Neural cell (in vitro differentiated cells): Measurements from ENCODE around the gene IL3. TPM values are rescaled to one million over a fixed set of nuclear protein-coding genes. Genes with fewer than 3 reads are reported as not detected.

Experiments
- H2AFZ ChIP-seq: fragments of 200-600, 300-800 bp; sonication (generic), shearing (Covaris generic); 2 replicates; pipeline ENCODE4 v1.6.0; 2014; ENCODE audit warnings: low read depth, mild to moderate bottlenecking, antibody characterized with exemption, low read length, moderate library complexity
- H3F3A ChIP-seq: fragments of 200-600 bp; shearing (Covaris generic); 2 replicates; pipeline ENCODE4 v1.6.1; 2016; ENCODE audit warnings: mild to moderate bottlenecking, moderate library complexity, mixed read lengths, antibody characterized with exemption, low read length; ENCODE audit not compliant: insufficient read depth, poor library complexity, severe bottlenecking
- H3K27ac ChIP-seq: fragments of 200-600, 300-800 bp; sonication (generic), shearing (Covaris generic); 2 replicates; pipeline ENCODE4 v1.5.1; 2014; ENCODE audit warnings: mild to moderate bottlenecking, low read length, moderate library complexity
- H3K27me3 ChIP-seq: fragments of 300-800, 200-600 bp; sonication (generic), shearing (Covaris generic); 2 replicates; pipeline ENCODE4 v1.6.0; 2014; ENCODE audit warnings: mild to moderate bottlenecking, low read depth, low read length, moderate library complexity; ENCODE audit not compliant: insufficient read depth
- H3K36me3 ChIP-seq: fragments of 300-800, 200-600 bp; sonication (generic), shearing (Covaris generic); 2 replicates; pipeline ENCODE4 v1.5.1; 2014; ENCODE audit warnings: mild to moderate bottlenecking, antibody characterized with exemption, low read length, moderate library complexity; ENCODE audit not compliant: insufficient read depth
- H3K4me2 ChIP-seq: fragments of 300-800, 200-600 bp; sonication (generic), shearing (Covaris generic); 2 replicates; pipeline ENCODE4 v1.6.0; 2014; ENCODE audit warnings: mild to moderate bottlenecking, low read length
- H3K4me3 ChIP-seq: fragments of 300-800, 200-600 bp; sonication (generic), shearing (Covaris generic); 2 replicates; pipeline ENCODE4 v1.5.1; 2014; ENCODE audit warnings: mild to moderate bottlenecking, low read length, moderate library complexity
- H3K79me2 ChIP-seq: fragments of 200-600 bp; shearing (Covaris generic); replicated peaks from 2 replicates; pipeline ENCODE4 v1.6.0; 2014; ENCODE audit warnings: mild to moderate bottlenecking, low read length, moderate library complexity; ENCODE audit not compliant: insufficient read depth
- H3K9ac ChIP-seq: fragments of 300-800, 200-600 bp; sonication (generic), shearing (Covaris generic); 2 replicates; pipeline ENCODE4 v1.6.1; 2016; ENCODE audit warnings: mild to moderate bottlenecking, low read length, mixed read lengths
- H3K9me2 ChIP-seq: fragments of 200-600 bp; shearing (Covaris generic); 2 replicates; pipeline ENCODE4 v1.6.1; 2016; ENCODE audit warnings: mild to moderate bottlenecking, low read length, mixed read lengths; ENCODE audit not compliant: insufficient read depth
- H3K9me3 ChIP-seq: fragments of 200-600, 300-800 bp; sonication (generic), shearing (Covaris generic); 2 replicates; pipeline ENCODE4 v1.6.1; 2016; ENCODE audit warnings: mild to moderate bottlenecking, mixed run types, low read length, moderate library complexity, mixed read lengths
- H4K20me1 ChIP-seq: fragments of 200-600 bp; shearing (Covaris generic); 2 replicates; pipeline ENCODE4 v1.6.1; 2016; ENCODE audit warnings: mild to moderate bottlenecking, mixed run types; ENCODE audit not compliant: insufficient read depth
- EP300 ChIP-seq: fragments of 450-650 bp; conservative IDR thresholded peaks from 2 replicates; pipeline ENCODE4 v1.6.1; 2014; ENCODE audit warnings: antibody characterized with exemption, mild to moderate bottlenecking, moderate library complexity; ENCODE audit not compliant: poor library complexity, severe bottlenecking
- EZH2 ChIP-seq: fragments of 200-600, 300-800 bp; shearing (Covaris generic), sonication (generic); IDR thresholded peaks from 2 replicates; pipeline ENCODE4 v1.6.1; 2014; ENCODE audit warnings: antibody characterized with exemption, low read length, borderline replicate concordance, mild to moderate bottlenecking; ENCODE audit not compliant: insufficient read depth, poor library complexity, severe bottlenecking
- MXI1 ChIP-seq: fragments of 450-650 bp; conservative IDR thresholded peaks from 2 replicates; pipeline ENCODE4 v1.6.1; 2014; ENCODE audit warnings: antibody characterized with exemption, mild to moderate bottlenecking; ENCODE audit not compliant: poor library complexity, severe bottlenecking
- POLR2AphosphoS5 ChIP-seq: IDR thresholded peaks from 2 replicates; pipeline ENCODE4 v1.6.1; 2012
- RAD21 ChIP-seq: fragments of 450-650 bp; conservative IDR thresholded peaks from 2 replicates; pipeline ENCODE4 v1.6.1; 2014; ENCODE audit warnings: antibody characterized with exemption, mild to moderate bottlenecking, moderate library complexity
- SMC3 ChIP-seq: fragments of 450-650 bp; conservative IDR thresholded peaks from 2 replicates; pipeline ENCODE4 v1.6.1; 2014; ENCODE audit warnings: antibody characterized with exemption, mild to moderate bottlenecking, moderate library complexity; ENCODE audit not compliant: poor library complexity
- TAF1 ChIP-seq: IDR thresholded peaks from 2 replicates; pipeline ENCODE4 v1.6.1; 2012; ENCODE audit warnings: low read depth
- polyA plus RNA-seq: library from polyadenylated mRNA; depleted of rRNA; stranded (reverse); fragments of >200 nt; gene quantifications from 2 replicates; pipeline ENCODE4 v1.2.3, GENCODE V29; 2014
- TF ChIP-seq, protein P1 (sequence below): fragments of 450-650 bp; IDR thresholded peaks from 2 replicates; pipeline ENCODE4 v1.5.1; 2014; ENCODE audit warnings: antibody characterized with exemption, mild to moderate bottlenecking, moderate library complexity; ENCODE audit not compliant: poor library complexity, severe bottlenecking
- TF ChIP-seq, protein P2 (sequence below): IDR thresholded peaks from 2 replicates; pipeline ENCODE4 v1.6.1; 2012; ENCODE audit warnings: borderline replicate concordance

The IL3 gene
- polyA plus RNA-seq, 1 donor from 2014 or later = not detected

DNA sequence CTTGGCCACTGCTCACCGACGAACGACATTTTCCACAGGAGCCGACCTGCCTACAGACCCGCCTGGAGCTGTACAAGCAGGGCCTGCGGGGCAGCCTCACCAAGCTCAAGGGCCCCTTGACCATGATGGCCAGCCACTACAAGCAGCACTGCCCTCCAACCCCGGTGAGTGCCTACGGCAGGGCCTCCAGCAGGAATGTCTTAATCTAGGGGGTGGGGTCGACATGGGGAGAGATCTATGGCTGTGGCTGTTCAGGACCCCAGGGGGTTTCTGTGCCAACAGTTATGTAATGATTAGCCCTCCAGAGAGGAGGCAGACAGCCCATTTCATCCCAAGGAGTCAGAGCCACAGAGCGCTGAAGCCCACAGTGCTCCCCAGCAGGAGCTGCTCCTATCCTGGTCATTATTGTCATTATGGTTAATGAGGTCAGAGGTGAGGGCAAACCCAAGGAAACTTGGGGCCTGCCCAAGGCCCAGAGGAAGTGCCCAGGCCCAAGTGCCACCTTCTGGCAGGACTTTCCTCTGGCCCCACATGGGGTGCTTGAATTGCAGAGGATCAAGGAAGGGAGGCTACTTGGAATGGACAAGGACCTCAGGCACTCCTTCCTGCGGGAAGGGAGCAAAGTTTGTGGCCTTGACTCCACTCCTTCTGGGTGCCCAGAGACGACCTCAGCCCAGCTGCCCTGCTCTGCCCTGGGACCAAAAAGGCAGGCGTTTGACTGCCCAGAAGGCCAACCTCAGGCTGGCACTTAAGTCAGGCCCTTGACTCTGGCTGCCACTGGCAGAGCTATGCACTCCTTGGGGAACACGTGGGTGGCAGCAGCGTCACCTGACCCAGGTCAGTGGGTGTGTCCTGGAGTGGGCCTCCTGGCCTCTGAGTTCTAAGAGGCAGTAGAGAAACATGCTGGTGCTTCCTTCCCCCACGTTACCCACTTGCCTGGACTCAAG is 14.6 kb downstream of the IL3 start:
- Histone ChIP-seq H3K9me2 (no peaks in the 10 kb centered on the region), H3K4me3 (no peak overlapping the region), H3K4me2 (no peak overlapping the region), H3K36me3 (no peaks in the 10 kb centered on the region), H3K27me3 (no peaks in the 10 kb centered on the region), H2AFZ (no peak overlapping the region), H3K79me2 (no peaks in the 10 kb centered on the region), H3K27ac (no peak overlapping the region), H3K9me3 (no peaks in the 10 kb centered on the region), H4K20me1 (no peaks in the 10 kb centered on the region), H3K9ac (no peak overlapping the region), H3F3A (no peaks in the 10 kb centered on the region)
- TF ChIP-seq, protein P1, sequence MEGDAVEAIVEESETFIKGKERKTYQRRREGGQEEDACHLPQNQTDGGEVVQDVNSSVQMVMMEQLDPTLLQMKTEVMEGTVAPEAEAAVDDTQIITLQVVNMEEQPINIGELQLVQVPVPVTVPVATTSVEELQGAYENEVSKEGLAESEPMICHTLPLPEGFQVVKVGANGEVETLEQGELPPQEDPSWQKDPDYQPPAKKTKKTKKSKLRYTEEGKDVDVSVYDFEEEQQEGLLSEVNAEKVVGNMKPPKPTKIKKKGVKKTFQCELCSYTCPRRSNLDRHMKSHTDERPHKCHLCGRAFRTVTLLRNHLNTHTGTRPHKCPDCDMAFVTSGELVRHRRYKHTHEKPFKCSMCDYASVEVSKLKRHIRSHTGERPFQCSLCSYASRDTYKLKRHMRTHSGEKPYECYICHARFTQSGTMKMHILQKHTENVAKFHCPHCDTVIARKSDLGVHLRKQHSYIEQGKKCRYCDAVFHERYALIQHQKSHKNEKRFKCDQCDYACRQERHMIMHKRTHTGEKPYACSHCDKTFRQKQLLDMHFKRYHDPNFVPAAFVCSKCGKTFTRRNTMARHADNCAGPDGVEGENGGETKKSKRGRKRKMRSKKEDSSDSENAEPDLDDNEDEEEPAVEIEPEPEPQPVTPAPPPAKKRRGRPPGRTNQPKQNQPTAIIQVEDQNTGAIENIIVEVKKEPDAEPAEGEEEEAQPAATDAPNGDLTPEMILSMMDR = no peak
- TF ChIP-seq EP300 (no peak), SMC3 (no peak), TAF1 (no peak), POLR2AphosphoS5 (no peak), EZH2 (no peak), RAD21 (no peak), MXI1 (no peak)
- TF ChIP-seq, protein P2, sequence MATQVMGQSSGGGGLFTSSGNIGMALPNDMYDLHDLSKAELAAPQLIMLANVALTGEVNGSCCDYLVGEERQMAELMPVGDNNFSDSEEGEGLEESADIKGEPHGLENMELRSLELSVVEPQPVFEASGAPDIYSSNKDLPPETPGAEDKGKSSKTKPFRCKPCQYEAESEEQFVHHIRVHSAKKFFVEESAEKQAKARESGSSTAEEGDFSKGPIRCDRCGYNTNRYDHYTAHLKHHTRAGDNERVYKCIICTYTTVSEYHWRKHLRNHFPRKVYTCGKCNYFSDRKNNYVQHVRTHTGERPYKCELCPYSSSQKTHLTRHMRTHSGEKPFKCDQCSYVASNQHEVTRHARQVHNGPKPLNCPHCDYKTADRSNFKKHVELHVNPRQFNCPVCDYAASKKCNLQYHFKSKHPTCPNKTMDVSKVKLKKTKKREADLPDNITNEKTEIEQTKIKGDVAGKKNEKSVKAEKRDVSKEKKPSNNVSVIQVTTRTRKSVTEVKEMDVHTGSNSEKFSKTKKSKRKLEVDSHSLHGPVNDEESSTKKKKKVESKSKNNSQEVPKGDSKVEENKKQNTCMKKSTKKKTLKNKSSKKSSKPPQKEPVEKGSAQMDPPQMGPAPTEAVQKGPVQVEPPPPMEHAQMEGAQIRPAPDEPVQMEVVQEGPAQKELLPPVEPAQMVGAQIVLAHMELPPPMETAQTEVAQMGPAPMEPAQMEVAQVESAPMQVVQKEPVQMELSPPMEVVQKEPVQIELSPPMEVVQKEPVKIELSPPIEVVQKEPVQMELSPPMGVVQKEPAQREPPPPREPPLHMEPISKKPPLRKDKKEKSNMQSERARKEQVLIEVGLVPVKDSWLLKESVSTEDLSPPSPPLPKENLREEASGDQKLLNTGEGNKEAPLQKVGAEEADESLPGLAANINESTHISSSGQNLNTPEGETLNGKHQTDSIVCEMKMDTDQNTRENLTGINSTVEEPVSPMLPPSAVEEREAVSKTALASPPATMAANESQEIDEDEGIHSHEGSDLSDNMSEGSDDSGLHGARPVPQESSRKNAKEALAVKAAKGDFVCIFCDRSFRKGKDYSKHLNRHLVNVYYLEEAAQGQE = no peak

DNA sequence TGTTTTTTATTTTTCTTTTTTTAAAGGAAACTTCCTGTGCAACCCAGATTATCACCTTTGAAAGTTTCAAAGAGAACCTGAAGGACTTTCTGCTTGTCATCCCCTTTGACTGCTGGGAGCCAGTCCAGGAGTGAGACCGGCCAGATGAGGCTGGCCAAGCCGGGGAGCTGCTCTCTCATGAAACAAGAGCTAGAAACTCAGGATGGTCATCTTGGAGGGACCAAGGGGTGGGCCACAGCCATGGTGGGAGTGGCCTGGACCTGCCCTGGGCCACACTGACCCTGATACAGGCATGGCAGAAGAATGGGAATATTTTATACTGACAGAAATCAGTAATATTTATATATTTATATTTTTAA is 15.2 kb downstream of the IL3 start:
- Histone ChIP-seq H2AFZ (no peak overlapping the region), H3K79me2 (no peaks in the 10 kb centered on the region), H3K36me3 (no peaks in the 10 kb centered on the region), H3F3A (no peaks in the 10 kb centered on the region), H4K20me1 (no peaks in the 10 kb centered on the region), H3K4me3 (no peak overlapping the region), H3K9me3 (no peaks in the 10 kb centered on the region), H3K9me2 (no peaks in the 10 kb centered on the region), H3K4me2 (no peak overlapping the region), H3K27me3 (no peaks in the 10 kb centered on the region), H3K9ac (no peak overlapping the region), H3K27ac (no peak overlapping the region)
- TF ChIP-seq SMC3 (no peak), POLR2AphosphoS5 (no peak), TAF1 (no peak), EZH2 (no peak), EP300 (no peak)
- TF ChIP-seq, protein P2 = no peak
- TF ChIP-seq, protein P1 = no peak
